ENCODE results near the gene TC2N. TPM values are rescaled to one million over a fixed set of nuclear protein-coding genes. Genes with fewer than 3 reads are reported as not detected.

TC2N gene
- total RNA-seq, 1 experiment from 2014 or later = not detected

DNA sequence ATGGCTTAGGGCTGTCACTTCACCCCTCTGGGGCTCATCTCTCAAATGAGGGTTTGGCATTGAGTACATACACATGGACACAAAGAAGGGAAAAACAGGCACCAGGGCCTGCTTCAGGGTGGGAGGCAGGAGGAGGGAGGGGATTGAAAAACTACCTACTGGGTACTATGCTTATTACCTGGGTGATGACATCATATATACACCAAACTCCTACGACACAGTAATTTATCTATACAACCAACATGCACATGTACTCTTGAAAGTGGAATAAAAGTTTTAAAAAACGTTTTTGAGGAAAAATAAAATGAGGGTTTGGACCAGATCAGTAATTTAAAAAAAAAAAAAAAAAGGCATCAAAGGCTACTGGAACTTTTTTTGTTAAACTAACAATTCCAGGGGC is 3.6 kb upstream of the TC2N start:
- Histone ChIP-seq H3K4me3 (ENCODE audit: low read length) (no peak overlapping the region), H3K27ac (ENCODE audit: low read length) (no peak overlapping the region), H3K36me3 (ENCODE audit: insufficient read depth, low read length) (no peaks in the 10 kb centered on the region), H3K9me2 (replicated peaks; ENCODE audit: insufficient read depth, low read length) (no peaks in the 10 kb centered on the region), H3K9ac (ENCODE audit: low read length) (no peak overlapping the region), H3K9me3 (ENCODE audit: low read length) (no peaks in the 10 kb centered on the region), H3K4me1 (ENCODE audit: low read length) (peaks cover 11% of the 10 kb centered on the region), H2AFZ (ENCODE audit: low read length) (no peak overlapping the region), H3K79me2 (ENCODE audit: low read length) (no peaks in the 10 kb centered on the region), H3K27me3 (ENCODE audit: low read length) (no peaks in the 10 kb centered on the region), H4K20me1 (ENCODE audit: insufficient read depth, low read depth, low read length) (no peaks in the 10 kb centered on the region), H3K4me2 (ENCODE audit: low read depth, low read length, poor library complexity, severe bottlenecking) (no peak overlapping the region)
- DNase-seq = no peak

DNA sequence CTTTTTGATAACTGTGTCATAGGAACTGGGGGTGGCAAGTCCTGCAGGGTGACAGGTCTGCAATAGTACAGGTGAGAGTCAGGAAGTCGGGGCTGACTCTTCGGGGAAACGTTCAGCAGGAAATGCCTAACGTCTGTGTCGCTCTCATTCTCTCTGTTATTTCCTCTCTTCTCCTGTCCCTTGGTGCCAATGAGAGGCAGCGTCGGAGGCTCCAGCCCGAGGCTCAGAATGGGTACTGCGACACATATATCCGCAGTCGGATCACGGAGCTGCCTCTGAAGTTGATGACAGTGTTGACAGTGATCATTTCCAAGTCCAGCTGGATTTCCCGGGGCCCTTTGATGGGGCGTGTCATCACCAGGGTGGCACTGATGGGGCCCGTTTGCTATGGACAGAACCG is 2.7 kb upstream of the TC2N start:
- no peaks in the 10 kb centered on the region for H4K20me1 ChIP-seq (ENCODE audit: insufficient read depth, low read depth, low read length)
- H3K79me2 ChIP-seq (ENCODE audit: low read length) = no peaks in the 10 kb centered on the region
- H3K9ac ChIP-seq (ENCODE audit: low read length) = no peak overlapping the region
- no peak overlapping the region for H2AFZ ChIP-seq (ENCODE audit: low read length)
- no peaks in the 10 kb centered on the region for H3K27me3 ChIP-seq (ENCODE audit: low read length)
- H3K4me3 ChIP-seq (ENCODE audit: low read length) = no peak overlapping the region
- peaks cover 11% of the 10 kb centered on the region for H3K4me1 ChIP-seq (ENCODE audit: low read length)
- H3K36me3 ChIP-seq (ENCODE audit: insufficient read depth, low read length) = no peaks in the 10 kb centered on the region
- no peak for DNase-seq
- H3K9me3 ChIP-seq (ENCODE audit: low read length) = no peaks in the 10 kb centered on the region
- H3K4me2 ChIP-seq (ENCODE audit: low read depth, low read length, poor library complexity, severe bottlenecking) = no peak overlapping the region
- no peak overlapping the region for H3K27ac ChIP-seq (ENCODE audit: low read length)
- no peaks in the 10 kb centered on the region for H3K9me2 ChIP-seq (replicated peaks; ENCODE audit: insufficient read depth, low read length)

DNA sequence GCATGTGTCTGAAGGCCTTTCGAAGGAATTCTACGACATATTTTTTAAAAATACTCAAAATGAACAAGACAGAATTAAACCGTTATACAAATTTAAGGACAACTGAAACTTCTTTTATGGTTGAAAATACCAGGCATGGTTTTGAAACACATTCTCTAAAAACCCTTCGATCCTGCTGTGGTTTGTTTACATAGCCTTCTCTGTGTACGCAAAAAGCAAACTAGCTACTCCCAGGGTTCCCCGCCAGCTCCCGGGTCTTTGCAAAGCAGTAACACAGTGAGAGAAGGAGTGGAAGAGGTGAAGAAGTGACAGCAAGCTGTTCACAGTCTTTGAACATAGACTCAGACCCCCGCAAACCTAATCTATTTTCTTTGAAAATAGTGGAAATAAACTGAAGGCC is 2.2 kb upstream of the TC2N start:
- Histone ChIP-seq H3K9ac (ENCODE audit: low read length) (no peak overlapping the region), H3K4me3 (ENCODE audit: low read length) (no peak overlapping the region), H3K9me2 (replicated peaks; ENCODE audit: insufficient read depth, low read length) (no peaks in the 10 kb centered on the region), H4K20me1 (ENCODE audit: insufficient read depth, low read depth, low read length) (no peaks in the 10 kb centered on the region), H3K27ac (ENCODE audit: low read length) (no peak overlapping the region), H3K79me2 (ENCODE audit: low read length) (no peaks in the 10 kb centered on the region), H3K4me2 (ENCODE audit: low read depth, low read length, poor library complexity, severe bottlenecking) (no peak overlapping the region), H3K9me3 (ENCODE audit: low read length) (no peaks in the 10 kb centered on the region), H2AFZ (ENCODE audit: low read length) (no peak overlapping the region), H3K36me3 (ENCODE audit: insufficient read depth, low read length) (no peaks in the 10 kb centered on the region), H3K27me3 (ENCODE audit: low read length) (no peaks in the 10 kb centered on the region), H3K4me1 (ENCODE audit: low read length) (peaks cover 11% of the 10 kb centered on the region)
- DNase-seq = no peak

DNA sequence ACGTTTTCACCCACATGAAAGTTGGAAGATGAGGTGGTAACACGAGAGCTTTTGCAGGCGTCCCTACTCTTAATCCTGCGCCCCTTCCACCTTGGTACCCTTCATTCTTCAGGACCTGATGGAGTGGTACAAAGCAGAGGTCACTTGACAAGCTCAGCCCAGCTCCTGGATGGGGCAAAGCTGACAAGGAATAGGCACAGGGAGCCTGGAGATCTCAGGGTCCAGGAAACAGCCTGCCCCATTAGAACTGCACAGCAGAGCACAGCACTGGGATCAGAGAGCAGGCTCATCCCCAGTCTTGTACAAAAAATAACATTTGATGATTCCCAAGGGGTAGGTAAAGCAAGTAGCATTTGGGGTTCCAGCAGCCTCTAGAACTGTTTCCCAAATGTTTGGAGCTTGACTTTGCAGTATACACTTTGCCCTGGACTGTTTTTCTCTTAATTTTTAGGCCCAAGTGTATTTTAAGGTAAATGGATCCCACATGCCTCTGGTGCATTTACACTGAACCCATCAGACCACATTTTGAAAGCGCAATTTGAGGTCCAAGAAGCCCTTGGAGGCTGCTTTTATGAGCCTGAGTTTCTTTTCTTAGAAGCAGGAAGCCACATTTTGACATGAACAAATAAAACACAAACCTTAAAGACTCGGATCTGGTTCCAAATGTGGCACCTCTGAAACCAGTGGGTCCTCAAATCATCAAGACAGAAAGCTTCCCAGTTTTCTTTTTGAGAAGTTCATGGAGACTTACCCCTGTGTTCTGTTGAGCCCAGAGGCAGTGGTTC is 633 bp downstream of the TC2N start:
- no peaks in the 10 kb centered on the region for H3K36me3 ChIP-seq (ENCODE audit: insufficient read depth, low read length)
- no peak overlapping the region for H3K4me2 ChIP-seq (ENCODE audit: low read depth, low read length, poor library complexity, severe bottlenecking)
- H4K20me1 ChIP-seq (ENCODE audit: insufficient read depth, low read depth, low read length) = no peaks in the 10 kb centered on the region
- H3K9me3 ChIP-seq (ENCODE audit: low read length) = no peaks in the 10 kb centered on the region
- H3K27me3 ChIP-seq (ENCODE audit: low read length) = no peaks in the 10 kb centered on the region
- H3K4me3 ChIP-seq (ENCODE audit: low read length) = no peak overlapping the region
- no peak for DNase-seq
- H3K4me1 ChIP-seq (ENCODE audit: low read length) = peaks cover under 1% of the 10 kb centered on the region; the same call in 1 of the 2 replicates
- no peaks in the 10 kb centered on the region for H3K9me2 ChIP-seq (replicated peaks; ENCODE audit: insufficient read depth, low read length)
- no peak overlapping the region for H3K27ac ChIP-seq (ENCODE audit: low read length)
- no peak overlapping the region for H2AFZ ChIP-seq (ENCODE audit: low read length)
- H3K9ac ChIP-seq (ENCODE audit: low read length) = no peak overlapping the region
- H3K79me2 ChIP-seq (ENCODE audit: low read length) = no peaks in the 10 kb centered on the region

DNA sequence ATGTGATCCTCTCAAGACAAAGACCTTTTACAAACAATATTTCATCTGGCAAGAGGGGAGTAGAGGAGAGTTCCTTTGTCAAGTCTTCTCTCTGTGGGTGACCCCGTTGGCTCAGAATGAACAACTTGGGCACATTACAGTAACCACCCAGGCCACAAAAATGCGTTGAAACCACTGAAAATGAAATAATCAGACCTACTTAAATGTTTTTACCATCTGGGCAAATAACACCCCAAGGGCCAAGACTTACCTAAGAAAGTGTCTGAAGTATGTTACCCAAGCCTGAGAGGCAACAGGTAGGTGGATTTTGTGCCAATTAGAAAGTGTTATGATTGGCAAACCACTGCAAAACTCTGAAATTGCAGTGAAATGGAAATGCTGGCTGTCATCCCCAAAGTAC is 1.3 kb downstream of the TC2N start:
- no peak overlapping the region for H3K4me2 ChIP-seq (ENCODE audit: low read depth, low read length, poor library complexity, severe bottlenecking)
- DNase-seq = no peak
- no peaks in the 10 kb centered on the region for H3K79me2 ChIP-seq (ENCODE audit: low read length)
- H3K27me3 ChIP-seq (ENCODE audit: low read length) = no peaks in the 10 kb centered on the region
- no peak overlapping the region for H3K9ac ChIP-seq (ENCODE audit: low read length)
- no peaks in the 10 kb centered on the region for H3K9me3 ChIP-seq (ENCODE audit: low read length)
- no peaks in the 10 kb centered on the region for H4K20me1 ChIP-seq (ENCODE audit: insufficient read depth, low read depth, low read length)
- H3K4me1 ChIP-seq (ENCODE audit: low read length) = no peaks in the 10 kb centered on the region
- H3K9me2 ChIP-seq (replicated peaks; ENCODE audit: insufficient read depth, low read length) = no peaks in the 10 kb centered on the region
- H3K27ac ChIP-seq (ENCODE audit: low read length) = no peak overlapping the region
- no peak overlapping the region for H3K4me3 ChIP-seq (ENCODE audit: low read length)
- H3K36me3 ChIP-seq (ENCODE audit: insufficient read depth, low read length) = no peaks in the 10 kb centered on the region
- H2AFZ ChIP-seq (ENCODE audit: low read length) = no peak overlapping the region

DNA sequence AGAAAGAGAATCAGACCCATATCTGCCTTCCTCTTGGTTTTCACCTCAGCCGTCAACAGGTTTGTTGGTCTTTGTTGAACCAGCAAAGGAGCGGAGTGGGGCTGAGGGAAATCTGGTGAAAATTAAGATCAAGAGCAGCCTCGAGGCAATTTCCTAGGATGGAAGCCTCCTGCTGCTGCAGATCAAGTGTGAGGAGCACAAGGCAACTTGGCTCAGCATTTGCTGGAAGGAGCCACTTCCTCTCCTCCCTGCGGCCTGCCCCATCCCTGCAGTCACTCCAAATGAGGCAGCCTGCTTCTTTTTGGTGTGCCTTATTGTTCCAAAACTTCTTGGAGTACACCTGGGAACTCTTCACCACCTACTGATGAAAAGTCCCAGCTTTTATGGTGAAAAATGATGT is 4.9 kb downstream of the TC2N start:
- Histone ChIP-seq H3K9me3 (ENCODE audit: low read length) (no peaks in the 10 kb centered on the region), H3K27ac (ENCODE audit: low read length) (no peak overlapping the region), H3K4me3 (ENCODE audit: low read length) (no peak overlapping the region), H3K4me1 (ENCODE audit: low read length) (no peaks in the 10 kb centered on the region), H3K4me2 (ENCODE audit: low read depth, low read length, poor library complexity, severe bottlenecking) (no peak overlapping the region), H3K36me3 (ENCODE audit: insufficient read depth, low read length) (no peaks in the 10 kb centered on the region), H3K9me2 (replicated peaks; ENCODE audit: insufficient read depth, low read length) (no peaks in the 10 kb centered on the region), H3K27me3 (ENCODE audit: low read length) (no peaks in the 10 kb centered on the region), H2AFZ (ENCODE audit: low read length) (no peak overlapping the region), H3K79me2 (ENCODE audit: low read length) (no peaks in the 10 kb centered on the region), H3K9ac (ENCODE audit: low read length) (no peak overlapping the region), H4K20me1 (ENCODE audit: insufficient read depth, low read depth, low read length) (no peaks in the 10 kb centered on the region)
- DNase-seq = no peak

DNA sequence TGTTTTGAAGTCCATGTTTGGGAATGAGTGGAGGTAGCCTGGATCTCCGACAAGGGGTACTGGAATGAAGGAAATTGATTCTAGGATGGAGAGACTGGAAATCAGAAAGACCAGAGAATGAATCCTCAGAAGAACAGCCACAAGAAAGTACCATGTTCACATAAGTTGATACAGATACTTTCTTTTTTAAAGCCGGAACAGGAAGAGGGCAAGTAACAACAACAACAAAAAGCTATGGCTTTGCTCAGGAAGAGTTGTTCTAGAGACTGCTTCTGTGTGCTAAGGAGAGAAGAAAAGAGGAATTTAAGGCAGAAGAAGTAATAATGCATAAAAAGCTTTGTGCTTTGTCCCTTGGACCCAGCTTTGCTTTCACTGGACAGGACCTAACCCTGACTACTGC is 6.2 kb downstream of the TC2N start:
- H2AFZ ChIP-seq (ENCODE audit: low read length) = no peak overlapping the region
- H3K9me3 ChIP-seq (ENCODE audit: low read length) = no peaks in the 10 kb centered on the region
- H3K4me2 ChIP-seq (ENCODE audit: low read depth, low read length, poor library complexity, severe bottlenecking) = no peak overlapping the region
- no peak overlapping the region for H3K9ac ChIP-seq (ENCODE audit: low read length)
- no peaks in the 10 kb centered on the region for H3K9me2 ChIP-seq (replicated peaks; ENCODE audit: insufficient read depth, low read length)
- H3K36me3 ChIP-seq (ENCODE audit: insufficient read depth, low read length) = no peaks in the 10 kb centered on the region
- no peaks in the 10 kb centered on the region for H4K20me1 ChIP-seq (ENCODE audit: insufficient read depth, low read depth, low read length)
- H3K27ac ChIP-seq (ENCODE audit: low read length) = no peak overlapping the region
- DNase-seq = no peak
- H3K4me3 ChIP-seq (ENCODE audit: low read length) = no peak overlapping the region
- H3K4me1 ChIP-seq (ENCODE audit: low read length) = no peaks in the 10 kb centered on the region
- no peaks in the 10 kb centered on the region for H3K79me2 ChIP-seq (ENCODE audit: low read length)
- H3K27me3 ChIP-seq (ENCODE audit: low read length) = no peaks in the 10 kb centered on the region

DNA sequence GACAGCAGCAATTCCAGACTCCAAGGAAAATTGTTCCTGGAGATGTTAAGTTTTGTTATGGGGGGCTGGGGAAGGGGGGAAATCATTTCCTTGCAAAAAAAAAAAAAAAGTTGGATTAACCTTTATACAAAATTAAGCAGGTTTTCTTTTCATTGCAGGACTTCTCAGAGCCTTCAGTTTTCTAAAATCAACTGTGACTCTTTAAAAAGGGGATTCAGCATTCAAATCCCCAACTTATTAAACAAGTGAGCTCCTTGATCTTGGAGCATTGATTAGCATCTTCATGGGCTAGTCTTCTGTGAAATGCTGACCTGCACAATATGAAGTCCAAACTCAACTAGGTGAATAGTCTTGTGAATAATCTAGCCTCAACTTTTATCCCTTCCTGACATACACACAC is 7.1 kb downstream of the TC2N start:
- no peaks in the 10 kb centered on the region for H3K79me2 ChIP-seq (ENCODE audit: low read length)
- no peaks in the 10 kb centered on the region for H3K9me3 ChIP-seq (ENCODE audit: low read length)
- H3K27ac ChIP-seq (ENCODE audit: low read length) = no peak overlapping the region
- H2AFZ ChIP-seq (ENCODE audit: low read length) = no peak overlapping the region
- no peaks in the 10 kb centered on the region for H3K9me2 ChIP-seq (replicated peaks; ENCODE audit: insufficient read depth, low read length)
- DNase-seq = no peak
- no peak overlapping the region for H3K4me2 ChIP-seq (ENCODE audit: low read depth, low read length, poor library complexity, severe bottlenecking)
- no peaks in the 10 kb centered on the region for H4K20me1 ChIP-seq (ENCODE audit: insufficient read depth, low read depth, low read length)
- H3K4me3 ChIP-seq (ENCODE audit: low read length) = no peak overlapping the region
- no peak overlapping the region for H3K9ac ChIP-seq (ENCODE audit: low read length)
- H3K27me3 ChIP-seq (ENCODE audit: low read length) = no peaks in the 10 kb centered on the region
- H3K36me3 ChIP-seq (ENCODE audit: insufficient read depth, low read length) = no peaks in the 10 kb centered on the region
- no peaks in the 10 kb centered on the region for H3K4me1 ChIP-seq (ENCODE audit: low read length)

All from Karpas-422 (cell line).